ENCODE data around the gene GALNT1.

The GALNT1 gene

DNA sequence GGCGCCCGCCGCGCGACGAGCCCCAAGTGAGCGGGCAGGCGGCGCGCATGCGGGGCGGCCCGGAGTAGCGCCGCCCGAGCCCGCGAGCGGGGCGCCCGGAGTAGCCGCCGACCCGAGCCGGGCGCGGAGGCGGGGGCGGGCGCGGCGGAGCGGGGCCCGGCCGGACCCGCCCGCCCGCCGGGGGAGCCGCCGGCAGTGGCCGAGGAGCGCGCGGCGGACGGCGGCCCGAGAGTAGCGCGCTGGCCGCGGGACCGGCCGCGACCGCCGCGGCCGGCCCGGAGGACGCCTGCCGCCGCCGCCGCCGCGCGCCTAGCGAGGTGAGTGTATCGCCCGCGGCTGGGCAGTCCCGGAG lies at the start of gene GALNT1:
GALNT1 (plus strand) TSS at position 195 of the 352 bp plus-strand sequence. CDS start 72,923 bp downstream, outside the sequence.
- TF ChIP-seq, protein P1, sequence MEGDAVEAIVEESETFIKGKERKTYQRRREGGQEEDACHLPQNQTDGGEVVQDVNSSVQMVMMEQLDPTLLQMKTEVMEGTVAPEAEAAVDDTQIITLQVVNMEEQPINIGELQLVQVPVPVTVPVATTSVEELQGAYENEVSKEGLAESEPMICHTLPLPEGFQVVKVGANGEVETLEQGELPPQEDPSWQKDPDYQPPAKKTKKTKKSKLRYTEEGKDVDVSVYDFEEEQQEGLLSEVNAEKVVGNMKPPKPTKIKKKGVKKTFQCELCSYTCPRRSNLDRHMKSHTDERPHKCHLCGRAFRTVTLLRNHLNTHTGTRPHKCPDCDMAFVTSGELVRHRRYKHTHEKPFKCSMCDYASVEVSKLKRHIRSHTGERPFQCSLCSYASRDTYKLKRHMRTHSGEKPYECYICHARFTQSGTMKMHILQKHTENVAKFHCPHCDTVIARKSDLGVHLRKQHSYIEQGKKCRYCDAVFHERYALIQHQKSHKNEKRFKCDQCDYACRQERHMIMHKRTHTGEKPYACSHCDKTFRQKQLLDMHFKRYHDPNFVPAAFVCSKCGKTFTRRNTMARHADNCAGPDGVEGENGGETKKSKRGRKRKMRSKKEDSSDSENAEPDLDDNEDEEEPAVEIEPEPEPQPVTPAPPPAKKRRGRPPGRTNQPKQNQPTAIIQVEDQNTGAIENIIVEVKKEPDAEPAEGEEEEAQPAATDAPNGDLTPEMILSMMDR (IDR thresholded peaks at IDR 0.05; ENCODE audit: poor library complexity, severe bottlenecking): no peak

DNA sequence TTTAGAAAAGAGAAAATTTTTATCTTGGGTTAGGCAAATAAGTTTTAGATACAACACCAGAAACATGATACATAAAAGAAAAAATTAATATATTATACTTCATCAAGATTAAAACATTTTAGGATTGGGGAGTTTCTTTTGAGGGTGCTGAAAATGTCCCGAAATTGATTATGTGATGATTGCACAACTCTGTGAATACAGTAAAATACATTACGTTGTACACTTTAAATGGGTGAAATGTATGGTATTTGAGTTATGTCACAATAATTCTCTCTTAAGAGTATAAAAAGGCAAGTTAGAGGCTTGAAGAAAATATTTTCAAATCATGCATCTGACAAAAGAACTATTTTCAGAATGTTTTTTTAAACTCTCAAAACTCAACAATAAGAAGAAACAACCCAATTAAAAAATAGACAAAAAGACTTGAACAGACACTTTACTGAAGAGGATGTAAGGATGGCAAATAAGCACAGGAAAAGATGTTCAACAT lies 47.6 kb upstream of the GALNT1 start:
- H3K4me3 ChIP-seq (ENCODE audit: severe bottlenecking): no peak overlapping the region
- H3K4me1 ChIP-seq (ENCODE audit: insufficient read depth, poor library complexity, severe bottlenecking): no peaks in the 10 kb centered on the region
- no peak overlapping the region for H3K27ac ChIP-seq (ENCODE audit: poor library complexity, severe bottlenecking)
- DNase-seq (ENCODE audit: low spot score): no peak
- no peaks in the 10 kb centered on the region for H3K27me3 ChIP-seq (ENCODE audit: insufficient read depth, poor library complexity, severe bottlenecking)
- TF ChIP-seq, protein P1 (IDR thresholded peaks at IDR 0.05; ENCODE audit: poor library complexity, severe bottlenecking): no peak
- no peaks in the 10 kb centered on the region for H3K36me3 ChIP-seq (ENCODE audit: low read depth)
- no peak for ATAC-seq (ENCODE audit: low read depth)
- H3K9me3 ChIP-seq (ENCODE audit: severe bottlenecking): no peaks in the 10 kb centered on the region

More for the DNA sequence above, at the start of gene GALNT1:
- Histone ChIP-seq H3K4me3 (ENCODE audit: severe bottlenecking) (peak within 1 kb of the TSS; percentile 96), H3K4me1 (ENCODE audit: insufficient read depth, poor library complexity, severe bottlenecking) (peaks cover 7% of the 10 kb centered on the region), H3K36me3 (ENCODE audit: low read depth) (peaks cover 8% of the 10 kb centered on the region; the same call in 1 of the 2 replicates), H3K27me3 (ENCODE audit: insufficient read depth, poor library complexity, severe bottlenecking) (no peaks in the 10 kb centered on the region), H3K9me3 (ENCODE audit: severe bottlenecking) (no peaks in the 10 kb centered on the region), H3K27ac (ENCODE audit: poor library complexity, severe bottlenecking) (peak within 1 kb of the TSS; percentile 44)
- DNase-seq (ENCODE audit: low spot score): no peak
- ATAC-seq (ENCODE audit: low read depth): 0 out of 3 replicates have a peak, but pooled peaks have one; percentile 7

DNA sequence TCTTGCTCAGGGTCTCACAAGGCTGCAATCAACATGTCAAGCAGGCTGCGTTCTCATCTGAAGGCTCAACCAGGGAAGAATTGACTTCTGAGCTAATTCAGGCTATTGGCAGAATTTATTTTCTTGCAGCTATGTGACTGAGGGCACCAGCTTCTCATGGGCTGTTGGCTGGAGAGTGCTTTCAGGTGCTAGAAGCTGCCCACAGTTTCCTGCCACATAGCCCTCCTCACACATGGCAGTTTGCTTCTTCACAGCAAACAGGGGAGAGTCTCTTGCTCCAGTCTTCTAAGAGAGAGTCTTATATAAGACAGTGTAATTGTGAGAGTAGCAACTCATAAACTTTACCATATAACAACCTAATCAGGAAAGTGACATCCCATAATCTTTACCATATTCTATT lies 46.2 kb upstream of the GALNT1 start:
- Histone ChIP-seq H3K27me3 (ENCODE audit: insufficient read depth, poor library complexity, severe bottlenecking) (no peaks in the 10 kb centered on the region), H3K9me3 (ENCODE audit: severe bottlenecking) (no peaks in the 10 kb centered on the region), H3K4me1 (ENCODE audit: insufficient read depth, poor library complexity, severe bottlenecking) (no peaks in the 10 kb centered on the region), H3K36me3 (ENCODE audit: low read depth) (no peaks in the 10 kb centered on the region), H3K27ac (ENCODE audit: poor library complexity, severe bottlenecking) (no peak overlapping the region), H3K4me3 (ENCODE audit: severe bottlenecking) (no peak overlapping the region)
- DNase-seq (ENCODE audit: low spot score) (no peak), ATAC-seq (ENCODE audit: low read depth) (no peak)
- TF ChIP-seq, protein P1 (IDR thresholded peaks at IDR 0.05; ENCODE audit: poor library complexity, severe bottlenecking): no peak

DNA sequence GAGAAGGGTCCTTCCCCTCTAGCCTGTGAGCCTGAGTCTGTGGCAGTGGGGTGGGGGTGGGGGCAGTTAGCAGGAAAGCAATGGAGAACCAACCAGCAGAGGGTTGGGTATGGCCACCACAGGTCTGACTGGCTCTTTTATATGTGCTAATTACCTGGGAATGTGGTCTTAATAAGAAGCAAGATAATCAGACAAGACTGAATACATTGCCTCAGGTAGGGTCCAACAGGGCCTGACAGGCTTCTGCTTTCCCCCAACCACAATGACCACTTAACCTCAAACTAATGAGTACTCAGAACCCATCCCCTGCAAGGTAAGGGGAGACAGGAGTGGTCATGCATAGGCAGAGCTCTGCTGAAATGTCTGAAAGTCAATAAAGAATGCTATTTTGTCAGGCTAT lies 39.2 kb upstream of the GALNT1 start:
- H3K36me3 ChIP-seq (ENCODE audit: low read depth): no peaks in the 10 kb centered on the region
- no peak overlapping the region for H3K27ac ChIP-seq (ENCODE audit: poor library complexity, severe bottlenecking)
- H3K4me3 ChIP-seq (ENCODE audit: severe bottlenecking): no peak overlapping the region
- no peaks in the 10 kb centered on the region for H3K4me1 ChIP-seq (ENCODE audit: insufficient read depth, poor library complexity, severe bottlenecking)
- TF ChIP-seq, protein P1 (IDR thresholded peaks at IDR 0.05; ENCODE audit: poor library complexity, severe bottlenecking): no peak
- DNase-seq (ENCODE audit: low spot score): no peak
- no peaks in the 10 kb centered on the region for H3K9me3 ChIP-seq (ENCODE audit: severe bottlenecking)
- no peaks in the 10 kb centered on the region for H3K27me3 ChIP-seq (ENCODE audit: insufficient read depth, poor library complexity, severe bottlenecking)
- ATAC-seq (ENCODE audit: low read depth): no peak

DNA sequence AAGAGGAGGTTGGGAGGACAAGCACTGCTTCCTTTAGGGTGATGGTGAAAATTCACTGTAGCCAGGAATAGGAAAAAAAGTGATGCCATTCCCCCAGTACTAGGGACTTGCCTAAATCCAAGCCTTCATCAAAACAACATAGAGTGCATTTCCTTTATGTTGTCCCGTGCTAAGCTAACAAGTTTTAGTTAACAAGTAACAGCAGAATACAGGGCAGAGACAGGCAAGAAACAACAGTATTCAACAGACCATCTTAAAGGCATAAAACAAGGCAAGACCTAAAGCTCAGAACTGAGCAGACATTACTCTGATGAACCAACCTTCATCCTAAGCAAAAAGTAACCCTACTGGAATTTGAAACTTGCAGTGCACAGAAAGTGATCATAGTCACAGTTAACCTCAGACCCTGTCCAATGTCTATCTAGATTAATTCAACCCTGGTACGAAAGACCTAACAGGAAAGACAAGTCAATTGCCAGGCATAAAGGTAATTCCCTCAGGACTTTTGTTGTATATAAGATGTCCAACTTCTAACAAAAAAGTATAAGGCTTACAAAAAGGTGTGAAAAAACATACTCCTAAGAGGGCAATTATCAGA lies 34.4 kb upstream of the GALNT1 start:
- Histone ChIP-seq H3K27me3 (ENCODE audit: insufficient read depth, poor library complexity, severe bottlenecking) (no peaks in the 10 kb centered on the region), H3K9me3 (ENCODE audit: severe bottlenecking) (no peaks in the 10 kb centered on the region), H3K4me1 (ENCODE audit: insufficient read depth, poor library complexity, severe bottlenecking) (no peaks in the 10 kb centered on the region), H3K36me3 (ENCODE audit: low read depth) (no peaks in the 10 kb centered on the region), H3K4me3 (ENCODE audit: severe bottlenecking) (no peak overlapping the region), H3K27ac (ENCODE audit: poor library complexity, severe bottlenecking) (no peak overlapping the region)
- ATAC-seq (ENCODE audit: low read depth): no peak
- TF ChIP-seq, protein P1 (IDR thresholded peaks at IDR 0.05; ENCODE audit: poor library complexity, severe bottlenecking): no peak
- DNase-seq (ENCODE audit: low spot score): no peak

Measured in RWPE2 (cell line).